Right cardiac atrium (tissue), 5 donors: Measurements from ENCODE around the gene MRTFA. TPM values are rescaled to one million over a fixed set of nuclear protein-coding genes. Genes with fewer than 3 reads are reported as not detected.
A peak's percentile ranks its signal among the peaks of the same experiment; 100 is the strongest.
"Not testable (repeated sequence)": the region's sequence is repeated elsewhere in the genome, so short reads cannot be mapped to it uniquely, and the experiment has no call there.

Source experiments
- ATAC-seq, 2 donors: fragments of 200-7000 bp; cut with Tn5 transposase; one replicate each; pipeline versions ENCODE4 v1.8.0 to v1.9.1; 2020; ENCODE audit warnings: moderate library complexity in 2 of 2, mild to moderate bottlenecking in 1 of 2
- DNase-seq, 3 donors: peaks; one replicate each; pipeline ENCODE4 v3.0.0-alpha.2; 2020
- H3K27ac ChIP-seq: one replicate; pipeline ENCODE4 v1.5.1; 2013; ENCODE audit warnings: mild to moderate bottlenecking, low read length, control low read depth, moderate library complexity
- H3K27me3 ChIP-seq: one replicate; pipeline ENCODE4 v1.6.1; 2013; ENCODE audit not compliant: control insufficient read depth, insufficient read depth
- H3K4me1 ChIP-seq: one replicate; pipeline ENCODE4 v1.6.1; 2013; ENCODE audit warnings: low read length; ENCODE audit not compliant: control insufficient read depth, insufficient read depth
- H3K4me3 ChIP-seq: one replicate; pipeline ENCODE4 v1.5.1; 2013; ENCODE audit warnings: low read length, control low read depth
- H3K9me3 ChIP-seq: one replicate; pipeline ENCODE4 v1.6.1; 2013; ENCODE audit warnings: low read length; ENCODE audit not compliant: control insufficient read depth
- WGBS: extraction: QIAGEN DNeasy Blood & Tissue Kit; methylation state at CpG from one replicate; pipeline ENCODE4 v1.1.7; 2013; 5-methylcytosine and 5-hydroxymethylcytosine counted together
- intact Hi-C, 4 donors: fragments of 100-400 bp; cut with DNase I; formaldehyde crosslinking; loops; one replicate each; pipeline versions ENCODE4 v1.11.0 to v1.14.0; 2022 to 2023
- polyA plus RNA-seq: library from polyadenylated mRNA; stranded (reverse); fragments of 200-250 nt; gene quantifications from one replicate; pipeline ENCODE4 v1.2.3, GENCODE V29; 2013
- total RNA-seq, 4 donors: library from RNA; stranded (reverse); fragmentation: NEBNext Ultra II Directional; extraction: Animal tissue kit (Norgen Biotek cat#: 25700); gene quantifications; one replicate each; pipeline ENCODE4 v1.2.1, GENCODE V29; 2021
- donor health status: healthy with polysubstance abuse.
- donor health status: DM: no; HTN: yes; CAD: no.
- donor health status: DM: no; HTN: no; CAD: no.
- donor health status: DM: no; HTN: yes; CAD: no; lungs with severe emphysema.
- donor health status: DM: yes; HTN: yes; CAD: no.

Gene MRTFA
- total and polyA plus RNA-seq, 5 donors: 22.2 to 40.2 (median 31.6) TPM

- Histone ChIP-seq H3K27ac (no peak overlapping the region), H3K9me3 (no peaks in the 10 kb centered on the region), H3K27me3 (no peaks in the 10 kb centered on the region), H3K4me3 (no peak overlapping the region), H3K4me1 (no peaks in the 10 kb centered on the region)
- intact Hi-C loops: no loop called here
- no peak for DNase-seq
- 67% methylated on average over 2 of the region's 2 CpGs for WGBS
- ATAC-seq: peak in 1 of 2 donors; percentile 65
Observed at GRCh38 chr22:40572976-40573375, 63.5 kb downstream of the MRTFA start.

GRCh38 chr22:40571887-40572286, 64.6 kb downstream of the MRTFA start:
- 97% methylated on average over 3 of the region's 3 CpGs for WGBS
- Histone ChIP-seq H3K27me3 (no peaks in the 10 kb centered on the region), H3K27ac (no peak overlapping the region), H3K4me1 (no peaks in the 10 kb centered on the region), H3K9me3 (no peaks in the 10 kb centered on the region), H3K4me3 (no peak overlapping the region)
- ATAC-seq (no peak), DNase-seq (no peak)
- intact Hi-C loops: no loop called here

GRCh38 chr22:40567626-40568328, 68.7 kb downstream of the MRTFA start:
- H3K27me3 ChIP-seq: no peaks in the 10 kb centered on the region
- DNase-seq (no peak), ATAC-seq (no peak)
- H3K27ac ChIP-seq: no peak overlapping the region
- H3K4me3 ChIP-seq: no peak overlapping the region
- H3K4me1 ChIP-seq: no peaks in the 10 kb centered on the region
- no peaks in the 10 kb centered on the region for H3K9me3 ChIP-seq
- intact Hi-C loops: no loop called here
- 67% methylated on average over 1 of the region's 1 CpG for WGBS

- Histone ChIP-seq H3K4me1 (no peaks in the 10 kb centered on the region), H3K9me3 (no peaks in the 10 kb centered on the region), H3K27me3 (no peaks in the 10 kb centered on the region), H3K4me3 (no peak overlapping the region), H3K27ac (no peak overlapping the region)
- no peak for ATAC-seq
- WGBS: 96% methylated on average over 3 of the region's 3 CpGs
- DNase-seq: no peak
- intact Hi-C loops: no loop called here
Observed at GRCh38 chr22:40567106-40567505, 69.4 kb downstream of the MRTFA start.

- WGBS: 91% methylated on average over 2 of the region's 2 CpGs
- Histone ChIP-seq H3K9me3 (no peaks in the 10 kb centered on the region), H3K4me1 (no peaks in the 10 kb centered on the region), H3K4me3 (no peak overlapping the region), H3K27ac (no peak overlapping the region), H3K27me3 (no peaks in the 10 kb centered on the region)
- DNase-seq: no peak
- intact Hi-C loops: no loop called here
- ATAC-seq: no peak
Observed at GRCh38 chr22:40560994-40561515, 75.5 kb downstream of the MRTFA start.

- H3K9me3 ChIP-seq: no peaks in the 10 kb centered on the region
- WGBS: 84% methylated on average over 3 of the region's 3 CpGs
- no peak overlapping the region for H3K27ac ChIP-seq
- H3K27me3 ChIP-seq: no peaks in the 10 kb centered on the region
- no peak overlapping the region for H3K4me3 ChIP-seq
- no peaks in the 10 kb centered on the region for H3K4me1 ChIP-seq
- no peak for ATAC-seq
- no peak for DNase-seq
- intact Hi-C loops: no loop called here
Observed at GRCh38 chr22:40560551-40560950, 76.0 kb downstream of the MRTFA start.

- no peak overlapping the region for H3K4me3 ChIP-seq
- WGBS: 95% methylated on average over 2 of the region's 2 CpGs
- H3K27me3 ChIP-seq: no peaks in the 10 kb centered on the region
- intact Hi-C loops: loop anchor here in 2 of 4 donors (10.0 kb wide), 1 partner anchor 87 kb away; no protein-coding TSS in a partner anchor
- no peaks in the 10 kb centered on the region for H3K4me1 ChIP-seq
- no peaks in the 10 kb centered on the region for H3K9me3 ChIP-seq
- DNase-seq (no peak), ATAC-seq (no peak)
- H3K27ac ChIP-seq: no peak overlapping the region
Observed at GRCh38 chr22:40557972-40558371, 78.5 kb downstream of the MRTFA start.

- H3K27ac ChIP-seq: no peak overlapping the region
- H3K27me3 ChIP-seq: no peaks in the 10 kb centered on the region
- DNase-seq (no peak), ATAC-seq (no peak)
- no peaks in the 10 kb centered on the region for H3K4me1 ChIP-seq
- intact Hi-C loops: loop anchor here in 2 of 4 donors (10.0 kb wide), 1 partner anchor 88 kb away; no protein-coding TSS in a partner anchor
- H3K9me3 ChIP-seq: no peaks in the 10 kb centered on the region
- H3K4me3 ChIP-seq: no peak overlapping the region
- 64% methylated on average over 1 of the region's 1 CpG for WGBS
Observed at GRCh38 chr22:40556641-40557040, 79.9 kb downstream of the MRTFA start.

- ATAC-seq, H3K4me3 ChIP-seq, H3K27me3 ChIP-seq, H3K9me3 ChIP-seq, H3K27ac ChIP-seq, H3K4me1 ChIP-seq, DNase-seq: not testable (repeated sequence)
- WGBS: 97% methylated on average over 1 of the region's 1 CpG
- intact Hi-C loops: loop anchor here in 2 of 4 donors (10.0 kb wide), 1 partner anchor 91 kb away; no protein-coding TSS in a partner anchor
Observed at GRCh38 chr22:40554023-40554422, 82.5 kb downstream of the MRTFA start.

GRCh38 chr22:40553014-40553554, 83.4 kb downstream of the MRTFA start:
- H3K9me3 ChIP-seq: no peaks in the 10 kb centered on the region
- 97% methylated on average over 7 of the region's 7 CpGs for WGBS
- no peaks in the 10 kb centered on the region for H3K27me3 ChIP-seq
- intact Hi-C loops: loop anchor here in 2 of 4 donors (10.0 kb wide), 1 partner anchor 92 kb away; no protein-coding TSS in a partner anchor
- H3K4me1 ChIP-seq: no peaks in the 10 kb centered on the region
- DNase-seq (peak in 1 of 3 donors; percentile 24), ATAC-seq (no peak)
- H3K27ac ChIP-seq: no peak overlapping the region
- H3K4me3 ChIP-seq: no peak overlapping the region

GRCh38 chr22:40552070-40552469, 84.4 kb downstream of the MRTFA start:
- 49% methylated on average over 9 of the region's 9 CpGs for WGBS
- Histone ChIP-seq H3K4me1 (no peaks in the 10 kb centered on the region), H3K4me3 (no peak overlapping the region), H3K27ac (no peak overlapping the region), H3K9me3 (no peaks in the 10 kb centered on the region), H3K27me3 (no peaks in the 10 kb centered on the region)
- intact Hi-C loops: loop anchor here in 2 of 4 donors (10.0 kb wide), 1 partner anchor 93 kb away; no protein-coding TSS in a partner anchor
- ATAC-seq: peak; percentile 91 to 93
- peak; percentile 74 to 89 (median 89) for DNase-seq
